Hepatocyte (in vitro differentiated cells): ENCODE data around the gene GABBR1.

Source experiments
- CTCF ChIP-seq: fragments of 200-600 bp; sonication (generic); IDR thresholded peaks from 2 replicates; pipeline ENCODE4 v1.5.1; 2016; ENCODE audit warnings: antibody characterized with exemption, mild to moderate bottlenecking; ENCODE audit not compliant: poor library complexity
- EZH2 ChIP-seq: fragments of 200-600 bp; sonication (generic); IDR thresholded peaks from 2 replicates; pipeline ENCODE4 v1.6.1; 2016; ENCODE audit warnings: antibody characterized with exemption, mild to moderate bottlenecking, borderline replicate concordance
- EZH2phosphoT487 ChIP-seq: fragments of 200-600 bp; sonication (generic); IDR thresholded peaks from one replicate; pipeline ENCODE4 v1.6.1; 2018; ENCODE audit warnings: antibody characterized with exemption, mild to moderate bottlenecking, low read depth, moderate library complexity; ENCODE audit not compliant: unreplicated experiment, severe bottlenecking

GRCh38 chr6:29590218-29590808 lies 42.7 kb downstream of the GABBR1 start:
- TF ChIP-seq EZH2phosphoT487 (no peak), CTCF (no peak), EZH2 (no peak)
